Skeletal muscle tissue (tissue), 4 donors: ENCODE data around the gene DOK7. TPM values are rescaled to one million over a fixed set of nuclear protein-coding genes. Genes with fewer than 3 reads are reported as not detected.

ENCODE experiments used
- H3K27ac ChIP-seq: one replicate; pipeline ENCODE4 v1.7.0; 2013; ENCODE audit warnings: mild to moderate bottlenecking, low read depth, low read length, inconsistent platforms
- H3K27me3 ChIP-seq, 3 donors: one replicate each; pipeline ENCODE4 v1.7.0; 2013; ENCODE audit warnings: low read length in 3 of 3; ENCODE audit not compliant: control insufficient read depth in 3 of 3, insufficient read depth in 3 of 3
- H3K36me3 ChIP-seq, 3 donors: one replicate each; pipeline ENCODE4 v1.7.0; 2013; ENCODE audit warnings: low read length in 3 of 3; ENCODE audit not compliant: control insufficient read depth in 3 of 3, insufficient read depth in 3 of 3
- H3K4me1 ChIP-seq, 3 donors: one replicate each; pipeline ENCODE4 v1.7.0; 2013; ENCODE audit warnings: low read length in 3 of 3, mild to moderate bottlenecking in 3 of 3; ENCODE audit not compliant: control insufficient read depth in 3 of 3, insufficient read depth in 3 of 3
- H3K4me3 ChIP-seq, 3 donors: one replicate each; pipeline ENCODE4 v1.7.0; 2013; ENCODE audit warnings: low read length in 3 of 3
- H3K9ac ChIP-seq, 3 donors: one replicate each; pipeline ENCODE4 v1.7.0; 2013; ENCODE audit warnings: low read length in 3 of 3, mild to moderate bottlenecking in 3 of 3, moderate library complexity in 2 of 3, low read depth in 1 of 3
- H3K9me3 ChIP-seq, 3 donors: one replicate each; pipeline ENCODE4 v1.7.0; 2013; ENCODE audit warnings: low read length in 3 of 3; ENCODE audit not compliant: control insufficient read depth in 3 of 3
- total RNA-seq: library from RNA; depleted of rRNA; stranded (reverse); fragments of >200 nt; gene quantifications from one replicate; pipeline ENCODE4 v1.2.3, GENCODE V29; 2014
- donor health status: Osteomylitis.

DOK7 gene
- total RNA-seq, 1 donor from 2014 or later: 9.9 TPM

DNA sequence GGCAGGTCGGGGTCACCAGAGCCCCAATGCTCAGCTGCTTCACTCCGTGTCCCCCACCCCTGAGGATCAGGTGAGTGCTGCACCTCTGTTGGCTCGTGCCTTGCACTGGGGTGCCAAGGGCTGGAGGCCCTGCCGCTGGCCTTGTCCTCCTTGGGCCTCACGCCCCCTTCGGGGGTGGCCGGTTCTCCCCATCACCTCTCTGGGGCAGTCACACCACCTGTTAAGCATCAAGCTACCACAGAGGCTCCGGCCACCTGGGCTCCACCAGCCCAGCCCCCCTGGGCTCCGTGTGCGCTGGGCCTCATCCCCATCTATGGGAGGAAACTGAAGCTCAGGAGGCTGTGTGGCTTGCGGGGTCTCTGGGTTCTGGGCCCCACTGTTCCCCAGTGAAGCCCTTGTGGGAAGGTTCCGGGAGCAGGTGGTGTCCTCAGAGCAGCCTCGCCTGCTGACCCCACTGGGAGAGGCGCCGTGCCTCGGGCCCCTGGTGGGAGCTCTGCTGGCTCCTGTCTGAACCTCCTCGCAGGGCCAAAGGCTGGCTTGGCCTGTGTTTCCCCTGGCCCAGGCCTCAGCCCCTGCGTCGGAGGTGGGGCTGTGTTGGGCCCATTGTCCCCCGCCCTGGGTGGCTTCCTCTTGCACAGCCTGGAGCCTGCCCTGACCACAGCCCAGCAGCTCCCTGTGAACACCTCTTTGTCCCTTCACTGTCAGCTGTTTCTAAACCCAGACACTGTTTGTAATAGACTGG lies 30.8 kb downstream of the DOK7 start:
- Histone ChIP-seq H3K9me3 (no peaks in the 10 kb centered on the region), H3K36me3 (peaks cover 9 to 31% (median 19%) of the 10 kb centered on the region in 3 donors), H3K27ac (no peak overlapping the region), H3K4me3 (no peak overlapping the region), H3K27me3 (peaks cover 3 to 16% (median 4%) of the 10 kb centered on the region in 3 donors), H3K9ac (peak overlapping the region in 1 of 3 donors; percentile 3), H3K4me1 (no peaks in the 10 kb centered on the region)

DNA sequence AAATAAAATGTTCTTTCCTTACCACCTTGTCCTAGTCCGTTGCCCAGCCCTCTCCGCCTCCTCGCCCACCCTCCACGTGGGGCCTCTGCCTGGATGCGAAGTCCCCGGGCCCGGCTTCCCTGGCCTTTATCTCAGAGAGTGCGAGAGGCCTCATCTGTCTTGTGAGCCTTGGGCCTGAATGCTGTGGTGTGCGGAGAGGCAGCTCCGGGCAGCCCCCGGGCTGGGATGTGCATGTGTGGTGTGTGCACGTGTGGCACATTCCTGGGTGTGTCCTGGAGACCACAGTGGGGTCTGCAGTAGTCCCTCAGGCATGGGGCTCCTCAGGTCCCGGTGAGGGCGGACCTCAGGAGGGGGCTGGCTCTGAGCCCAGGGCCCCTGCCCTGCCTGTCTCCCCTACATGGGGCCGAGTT lies 31.4 kb downstream of the DOK7 start:
- Histone ChIP-seq H3K27ac (no peak overlapping the region), H3K4me1 (no peaks in the 10 kb centered on the region), H3K36me3 (peaks cover 9 to 29% (median 19%) of the 10 kb centered on the region in 3 donors), H3K27me3 (peaks cover 3 to 16% (median 4%) of the 10 kb centered on the region in 3 donors), H3K4me3 (no peak overlapping the region), H3K9ac (no peak overlapping the region), H3K9me3 (no peaks in the 10 kb centered on the region)

DNA sequence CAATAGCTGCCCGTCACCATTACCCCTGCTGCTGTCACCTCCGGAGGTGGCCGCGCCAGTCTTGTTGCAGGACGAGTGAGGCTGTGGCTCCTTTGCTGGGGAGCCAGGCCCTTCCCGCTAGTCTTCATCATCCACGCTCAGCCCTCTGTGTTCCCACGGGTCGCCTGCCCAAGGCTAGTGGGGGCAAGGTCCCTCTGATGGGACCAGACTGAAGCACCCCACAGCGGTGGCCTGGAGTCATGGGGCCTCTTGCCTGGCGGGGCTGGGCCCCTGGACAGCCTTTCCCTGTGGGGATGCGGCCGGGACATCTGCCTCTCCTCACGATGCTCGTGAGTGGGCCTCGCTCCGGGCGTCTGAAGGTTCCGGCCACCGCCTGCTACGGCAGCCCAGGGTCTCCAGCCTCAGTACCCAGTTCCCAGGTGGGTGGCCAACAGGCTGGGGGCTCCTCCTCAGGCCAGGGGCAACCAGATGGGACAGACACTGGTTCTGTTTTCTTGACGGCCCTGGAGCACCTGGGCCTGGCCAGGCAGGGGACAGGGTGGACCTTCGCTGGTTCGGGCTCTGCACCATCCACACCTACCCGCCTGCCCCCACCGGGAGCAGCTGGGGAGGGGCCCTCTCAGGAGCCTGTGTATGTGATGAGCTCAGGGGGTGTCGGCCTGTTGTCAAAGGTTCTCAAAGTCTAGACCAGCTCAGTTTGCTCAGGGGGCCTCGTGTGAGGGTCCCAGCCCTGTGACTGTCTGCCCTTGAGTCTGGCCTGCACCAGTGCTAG lies 32.3 kb downstream of the DOK7 start:
- Histone ChIP-seq H3K9ac (no peak overlapping the region), H3K27ac (no peak overlapping the region), H3K9me3 (no peaks in the 10 kb centered on the region), H3K27me3 (peaks cover 3 to 16% (median 4%) of the 10 kb centered on the region in 3 donors), H3K36me3 (peaks cover 9 to 28% (median 17%) of the 10 kb centered on the region in 3 donors), H3K4me1 (no peaks in the 10 kb centered on the region), H3K4me3 (no peak overlapping the region)

DNA sequence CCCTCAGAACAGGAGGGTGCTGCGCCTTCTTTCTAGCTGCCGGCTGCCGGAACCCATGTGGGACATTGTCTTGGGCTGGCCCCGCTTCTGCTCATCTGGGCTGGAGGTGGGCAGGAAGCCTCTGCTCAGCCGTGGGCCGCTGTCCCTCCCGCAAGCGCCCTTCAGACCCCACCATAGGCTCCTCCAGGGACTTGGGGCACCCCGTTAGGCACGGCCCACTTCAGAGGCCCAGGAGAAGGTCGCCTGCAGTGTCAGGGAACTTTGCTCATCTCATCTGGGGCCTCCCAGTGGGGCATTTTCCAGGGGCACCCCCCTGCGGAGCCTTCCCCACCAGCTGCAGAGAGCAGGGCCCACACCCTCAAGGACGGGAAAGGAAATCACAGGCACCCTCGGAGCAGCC lies 32.9 kb downstream of the DOK7 start:
- Histone ChIP-seq H3K4me1 (peaks cover 0 to 2% (median 0%) of the 10 kb centered on the region in 3 donors), H3K9me3 (no peaks in the 10 kb centered on the region), H3K27ac (no peak overlapping the region), H3K27me3 (peaks cover 3 to 16% (median 4%) of the 10 kb centered on the region in 3 donors), H3K36me3 (peaks cover 6 to 28% (median 11%) of the 10 kb centered on the region in 3 donors), H3K4me3 (no peak overlapping the region), H3K9ac (no peak overlapping the region)

DNA sequence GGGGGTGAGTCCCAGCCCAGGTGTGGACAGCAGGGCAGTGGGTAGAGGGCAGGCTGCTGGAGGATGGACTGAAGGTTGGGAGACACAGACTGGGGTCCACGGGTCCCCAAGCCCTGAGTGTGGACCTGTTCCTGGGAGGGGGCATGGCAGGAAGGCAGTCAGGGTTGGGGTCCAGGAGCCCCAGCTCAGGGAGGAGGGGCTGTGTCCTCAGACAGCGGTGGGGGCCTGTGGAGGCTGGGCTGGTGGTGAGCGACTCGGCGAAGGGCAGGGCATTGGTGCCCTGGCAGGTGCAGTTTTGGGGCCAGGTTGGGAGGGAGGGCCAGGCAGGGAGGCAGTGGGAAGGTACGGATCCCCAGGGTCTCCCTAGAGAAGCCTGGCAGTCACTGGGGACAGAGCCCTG lies 34.0 kb downstream of the DOK7 start:
- no peak overlapping the region for H3K9ac ChIP-seq
- no peaks in the 10 kb centered on the region for H3K9me3 ChIP-seq
- peaks cover 0 to 9% (median 0%) of the 10 kb centered on the region in 3 donors for H3K4me1 ChIP-seq
- peaks cover 0 to 23% (median 0%) of the 10 kb centered on the region in 3 donors for H3K36me3 ChIP-seq
- peaks cover 0 to 10% (median 3%) of the 10 kb centered on the region in 3 donors for H3K27me3 ChIP-seq
- no peak overlapping the region for H3K27ac ChIP-seq
- H3K4me3 ChIP-seq: no peak overlapping the region

DNA sequence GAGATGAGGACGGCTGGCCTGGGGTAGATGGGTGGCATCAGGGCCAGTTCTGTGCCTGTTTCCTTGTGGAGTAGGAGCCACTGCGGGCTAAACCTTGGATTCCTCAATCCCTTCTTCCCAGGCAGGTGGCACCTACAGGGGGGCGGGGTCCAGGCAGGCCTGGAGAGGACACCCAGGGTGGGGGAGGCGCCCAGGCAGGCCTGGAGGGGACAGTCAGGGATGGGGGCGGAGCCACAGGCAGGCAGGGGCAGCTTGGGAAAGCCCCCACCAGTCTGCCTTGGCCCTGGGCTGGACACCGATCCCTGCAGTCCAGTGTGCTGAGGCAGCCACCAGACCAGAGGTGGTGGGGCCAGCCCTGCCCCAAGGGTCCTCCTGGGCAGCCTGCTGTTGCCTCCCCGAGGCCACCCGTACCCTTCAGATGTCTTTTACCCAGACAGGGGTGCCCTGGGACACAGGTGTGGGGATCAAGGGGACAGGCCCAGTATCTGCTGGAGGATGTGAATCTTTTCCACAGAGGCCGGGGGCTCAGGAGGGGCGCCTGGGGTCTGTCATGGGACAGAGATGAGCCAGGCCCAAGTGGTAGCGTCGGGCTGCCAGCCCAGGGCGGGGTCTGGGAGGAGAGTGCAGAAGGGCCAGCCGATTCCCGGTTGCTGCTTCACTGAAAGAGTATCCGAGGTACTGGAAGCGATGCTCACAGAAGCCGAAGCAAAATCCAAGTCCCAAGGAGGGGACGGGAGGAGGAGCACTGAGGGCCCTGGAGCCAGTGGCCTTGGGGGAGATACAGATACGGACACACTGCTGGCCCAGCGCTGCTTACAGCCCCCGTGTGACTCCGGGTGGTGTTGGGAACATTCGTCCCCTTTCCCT lies 34.6 kb downstream of the DOK7 start:
- no peak overlapping the region for H3K9ac ChIP-seq
- no peak overlapping the region for H3K27ac ChIP-seq
- no peak overlapping the region for H3K4me3 ChIP-seq
- peaks cover 0 to 13% (median 5%) of the 10 kb centered on the region in 3 donors for H3K4me1 ChIP-seq
- no peaks in the 10 kb centered on the region for H3K9me3 ChIP-seq
- peaks cover 0 to 6% (median 3%) of the 10 kb centered on the region in 3 donors for H3K27me3 ChIP-seq
- H3K36me3 ChIP-seq: peaks cover 0 to 24% (median 5%) of the 10 kb centered on the region in 3 donors

DNA sequence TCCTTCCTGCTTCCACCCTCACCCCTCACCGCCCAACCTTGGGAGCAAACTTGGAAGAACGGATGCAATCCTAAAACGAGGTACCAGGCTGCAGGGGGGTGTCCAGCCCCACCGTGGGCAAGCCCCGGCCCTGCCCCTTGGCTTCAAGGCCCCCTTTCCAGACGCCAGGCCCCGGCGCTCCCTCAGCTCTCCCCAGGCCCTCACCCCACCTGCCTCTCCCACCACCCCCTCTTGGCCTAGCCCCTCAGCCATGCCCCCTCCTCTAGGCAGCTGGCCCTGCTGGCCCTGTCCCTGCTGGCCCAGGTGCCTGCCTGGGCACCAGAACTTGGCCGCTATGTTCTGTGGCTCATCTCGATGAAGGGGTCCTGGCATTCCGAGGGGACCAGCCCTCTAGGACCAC lies 35.3 kb downstream of the DOK7 start:
- Histone ChIP-seq H3K9me3 (no peaks in the 10 kb centered on the region), H3K27ac (no peak overlapping the region), H3K36me3 (peaks cover under 1 to 26% (median 10%) of the 10 kb centered on the region in 3 donors), H3K4me1 (peaks cover 0 to 13% (median 9%) of the 10 kb centered on the region in 3 donors), H3K27me3 (peaks cover 0 to 3% (median 3%) of the 10 kb centered on the region in 3 donors), H3K9ac (no peak overlapping the region), H3K4me3 (no peak overlapping the region)

DNA sequence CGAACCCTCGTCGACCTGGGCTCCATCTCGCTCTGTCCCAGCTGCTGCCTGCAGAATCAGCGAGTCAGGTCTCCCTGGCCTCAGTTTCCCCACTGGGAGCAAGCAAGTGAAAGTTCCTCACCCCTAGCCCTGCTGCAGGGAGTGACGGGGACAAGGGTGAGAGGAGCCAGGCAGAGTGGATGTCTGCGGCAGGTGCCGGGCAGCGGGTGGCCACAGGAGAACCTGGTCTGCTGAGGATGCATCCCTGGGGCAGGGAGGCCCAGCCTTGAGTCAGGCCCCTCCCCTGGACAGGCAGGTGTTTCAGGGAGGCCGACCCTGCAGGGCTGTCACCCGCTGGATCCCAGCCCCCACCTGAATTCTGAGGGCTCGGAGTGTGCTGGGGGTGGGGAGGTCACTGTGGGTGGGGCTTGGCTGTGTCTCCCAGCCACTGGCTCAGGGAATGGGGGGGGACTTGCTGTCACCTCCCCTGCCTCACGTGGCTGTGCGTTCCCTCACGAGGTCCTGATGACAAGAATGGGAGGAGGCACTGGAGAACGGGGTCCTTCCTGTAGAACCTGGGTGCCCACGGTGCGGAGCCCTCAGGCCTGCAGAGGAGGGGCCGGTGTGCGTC lies 35.9 kb downstream of the DOK7 start:
- H3K4me1 ChIP-seq: peaks cover 0 to 13% (median 9%) of the 10 kb centered on the region in 3 donors
- H3K9me3 ChIP-seq: no peaks in the 10 kb centered on the region
- H3K27ac ChIP-seq: no peak overlapping the region
- peaks cover 5 to 27% (median 14%) of the 10 kb centered on the region in 3 donors for H3K36me3 ChIP-seq
- no peak overlapping the region for H3K9ac ChIP-seq
- H3K4me3 ChIP-seq: no peak overlapping the region
- peaks cover 0 to 3% (median 3%) of the 10 kb centered on the region in 3 donors for H3K27me3 ChIP-seq

DNA sequence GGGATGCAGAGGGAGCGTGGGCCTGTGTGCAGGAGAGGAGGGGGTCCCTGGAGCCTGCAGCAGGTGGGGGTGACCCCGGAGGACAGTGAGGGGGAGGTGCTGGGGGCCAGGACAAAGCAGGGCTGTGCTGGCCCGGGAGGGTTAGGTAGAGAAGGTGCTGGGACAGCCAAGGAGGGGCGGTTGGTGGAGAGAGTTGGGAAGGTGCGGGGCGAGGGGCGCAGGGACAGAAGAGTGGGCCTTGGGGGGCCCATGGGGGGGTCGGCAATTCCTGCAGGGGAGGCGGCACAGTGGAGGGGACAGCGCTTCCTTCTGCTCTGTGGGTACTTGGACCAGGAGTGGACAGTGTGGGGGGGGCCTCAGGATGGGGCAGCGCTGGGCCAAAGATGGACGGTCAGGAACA lies 36.6 kb downstream of the DOK7 start:
- H3K27ac ChIP-seq: no peak overlapping the region
- peaks cover 0 to 3% (median under 1%) of the 10 kb centered on the region in 3 donors for H3K27me3 ChIP-seq
- peaks cover 7 to 27% (median 15%) of the 10 kb centered on the region in 3 donors for H3K36me3 ChIP-seq
- H3K9ac ChIP-seq: no peak overlapping the region
- H3K9me3 ChIP-seq: no peaks in the 10 kb centered on the region
- H3K4me1 ChIP-seq: peaks cover 0 to 13% (median 9%) of the 10 kb centered on the region in 3 donors
- H3K4me3 ChIP-seq: no peak overlapping the region
